Ishikawa (cell line): ENCODE data around the gene SLX4.

ENCODE experiments used
- CREB1 ChIP-seq: IDR thresholded peaks from 2 replicates; pipeline ENCODE4 v1.6.1; 2012; ENCODE audit warnings: low read depth
- EP300 ChIP-seq: IDR thresholded peaks from 2 replicates; pipeline ENCODE4 v1.6.1; 2012; ENCODE audit warnings: borderline replicate concordance
- NFIC ChIP-seq: IDR thresholded peaks from 2 replicates; pipeline ENCODE4 v1.6.1; 2012
- RAD21 ChIP-seq: IDR thresholded peaks from 2 replicates; pipeline ENCODE4 v1.6.1; 2012; ENCODE audit warnings: low read depth
- TAF1 ChIP-seq: IDR thresholded peaks from 2 replicates; pipeline ENCODE4 v1.6.1; 2012; ENCODE audit warnings: low read depth, mild to moderate bottlenecking
- ZBTB7A ChIP-seq: IDR thresholded peaks from 2 replicates; pipeline ENCODE4 v1.6.1; 2012; ENCODE audit warnings: low read depth
- TF ChIP-seq, protein P1 (sequence below): IDR thresholded peaks from 2 replicates; pipeline ENCODE4 v1.6.1; 2012; ENCODE audit warnings: low read depth, mild to moderate bottlenecking
- TF ChIP-seq, protein P2 (sequence below): IDR thresholded peaks from 2 replicates; pipeline ENCODE4 v1.6.1; 2012

DNA sequence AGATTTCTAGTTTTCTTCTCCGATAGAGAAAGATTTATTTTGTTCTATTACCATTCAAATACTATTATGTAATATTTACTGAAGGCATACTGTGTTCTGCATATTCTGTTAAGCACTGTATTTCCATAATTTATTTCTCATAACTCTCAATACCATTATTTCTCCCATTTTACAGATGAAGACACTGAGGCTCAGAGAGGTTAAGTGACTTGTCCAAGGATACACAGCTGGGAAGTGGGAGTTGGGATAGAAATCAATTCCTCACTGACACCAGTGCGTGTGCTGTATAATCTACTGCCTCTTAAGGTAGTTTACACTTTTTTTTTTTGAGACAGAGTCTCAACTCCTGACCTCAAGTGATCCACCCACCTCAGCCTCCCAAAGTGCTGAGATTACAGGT lies 41.6 kb downstream of the SLX4 start:
- TF ChIP-seq TAF1 (no peak), NFIC (no peak), ZBTB7A (no peak), EP300 (no peak), RAD21 (no peak), CREB1 (no peak)
- TF ChIP-seq, protein P1, sequence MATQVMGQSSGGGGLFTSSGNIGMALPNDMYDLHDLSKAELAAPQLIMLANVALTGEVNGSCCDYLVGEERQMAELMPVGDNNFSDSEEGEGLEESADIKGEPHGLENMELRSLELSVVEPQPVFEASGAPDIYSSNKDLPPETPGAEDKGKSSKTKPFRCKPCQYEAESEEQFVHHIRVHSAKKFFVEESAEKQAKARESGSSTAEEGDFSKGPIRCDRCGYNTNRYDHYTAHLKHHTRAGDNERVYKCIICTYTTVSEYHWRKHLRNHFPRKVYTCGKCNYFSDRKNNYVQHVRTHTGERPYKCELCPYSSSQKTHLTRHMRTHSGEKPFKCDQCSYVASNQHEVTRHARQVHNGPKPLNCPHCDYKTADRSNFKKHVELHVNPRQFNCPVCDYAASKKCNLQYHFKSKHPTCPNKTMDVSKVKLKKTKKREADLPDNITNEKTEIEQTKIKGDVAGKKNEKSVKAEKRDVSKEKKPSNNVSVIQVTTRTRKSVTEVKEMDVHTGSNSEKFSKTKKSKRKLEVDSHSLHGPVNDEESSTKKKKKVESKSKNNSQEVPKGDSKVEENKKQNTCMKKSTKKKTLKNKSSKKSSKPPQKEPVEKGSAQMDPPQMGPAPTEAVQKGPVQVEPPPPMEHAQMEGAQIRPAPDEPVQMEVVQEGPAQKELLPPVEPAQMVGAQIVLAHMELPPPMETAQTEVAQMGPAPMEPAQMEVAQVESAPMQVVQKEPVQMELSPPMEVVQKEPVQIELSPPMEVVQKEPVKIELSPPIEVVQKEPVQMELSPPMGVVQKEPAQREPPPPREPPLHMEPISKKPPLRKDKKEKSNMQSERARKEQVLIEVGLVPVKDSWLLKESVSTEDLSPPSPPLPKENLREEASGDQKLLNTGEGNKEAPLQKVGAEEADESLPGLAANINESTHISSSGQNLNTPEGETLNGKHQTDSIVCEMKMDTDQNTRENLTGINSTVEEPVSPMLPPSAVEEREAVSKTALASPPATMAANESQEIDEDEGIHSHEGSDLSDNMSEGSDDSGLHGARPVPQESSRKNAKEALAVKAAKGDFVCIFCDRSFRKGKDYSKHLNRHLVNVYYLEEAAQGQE = no peak
- TF ChIP-seq, protein P2, sequence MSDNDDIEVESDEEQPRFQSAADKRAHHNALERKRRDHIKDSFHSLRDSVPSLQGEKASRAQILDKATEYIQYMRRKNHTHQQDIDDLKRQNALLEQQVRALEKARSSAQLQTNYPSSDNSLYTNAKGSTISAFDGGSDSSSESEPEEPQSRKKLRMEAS = no peak
